GM23248 (cell line): ENCODE measurements around the gene SPACA9.

Experiments used
- EZH2 ChIP-seq: fragments of 200-600 bp; sonication (generic); IDR thresholded peaks from 2 replicates; pipeline ENCODE4 v1.6.1; 2018; ENCODE audit warnings: antibody characterized with exemption, mild to moderate bottlenecking; ENCODE audit not compliant: insufficient read depth, poor library complexity, severe bottlenecking
- EZH2phosphoT487 ChIP-seq: fragments of 200-600 bp; sonication (generic); IDR thresholded peaks from 2 replicates; pipeline ENCODE4 v1.6.1; 2018; ENCODE audit warnings: antibody characterized with exemption, moderate library complexity, mild to moderate bottlenecking, low read depth; ENCODE audit not compliant: insufficient read depth

- TF ChIP-seq EZH2phosphoT487 (no peak), EZH2 (no peak)
Observed at GRCh38 chr9:132939169-132939568, 60.5 kb downstream of the SPACA9 start.
